Activated CD4-positive, alpha-beta T cell treated with anti-CD3 and anti-CD28 coated beads for 48 hours (primary cell): ENCODE results near the gene GOLPH3L.
"Not testable (repeated sequence)": the region's sequence is repeated elsewhere in the genome, so short reads cannot be mapped to it uniquely, and the experiment has no call there.

ENCODE experiments used
- DNase-seq: peaks from one replicate; pipeline ENCODE4 v3.0.0-alpha.2; 2020

GOLPH3L gene

DNA sequence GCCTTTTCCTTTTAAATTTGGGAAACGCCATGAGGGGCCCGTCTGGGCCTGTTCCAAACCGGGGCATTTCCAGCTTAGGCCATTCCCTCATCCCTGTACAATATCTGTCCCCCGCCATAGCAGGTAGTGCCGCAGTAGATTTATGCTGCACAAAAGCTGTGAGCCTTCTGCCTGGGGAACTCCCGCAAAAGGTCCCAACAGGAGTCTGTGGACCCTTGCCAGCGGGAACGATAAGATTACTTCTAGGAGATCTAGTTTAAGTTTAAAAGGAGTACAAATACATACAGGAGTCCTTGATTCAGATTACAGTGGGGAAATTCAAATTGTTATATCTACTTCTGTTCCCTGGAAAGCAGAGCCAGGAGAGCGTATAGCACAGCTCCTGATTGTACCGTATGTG lies 42.3 kb downstream of the GOLPH3L start:
- DNase-seq, result not testable (repeated sequence)

DNA sequence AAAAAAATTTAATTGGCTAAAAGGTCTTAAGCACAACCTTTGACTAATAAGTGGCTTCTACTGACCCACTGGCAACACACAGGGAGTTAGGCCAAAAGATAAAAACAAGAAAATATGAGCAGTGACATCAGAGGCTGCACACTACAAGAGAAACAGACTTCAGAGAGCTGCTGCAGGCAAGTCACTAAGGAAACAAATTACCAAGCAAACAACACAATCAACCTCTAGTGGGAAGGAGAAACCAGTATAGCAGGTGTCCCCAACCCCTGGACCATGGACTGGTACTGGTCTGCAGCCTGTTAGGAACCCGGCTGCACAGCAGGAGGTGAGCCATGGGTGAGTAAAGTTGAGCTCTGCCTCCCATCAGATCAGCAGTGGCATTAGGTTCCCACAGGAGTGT lies 46.8 kb downstream of the GOLPH3L start:
- DNase-seq, result no peak

DNA sequence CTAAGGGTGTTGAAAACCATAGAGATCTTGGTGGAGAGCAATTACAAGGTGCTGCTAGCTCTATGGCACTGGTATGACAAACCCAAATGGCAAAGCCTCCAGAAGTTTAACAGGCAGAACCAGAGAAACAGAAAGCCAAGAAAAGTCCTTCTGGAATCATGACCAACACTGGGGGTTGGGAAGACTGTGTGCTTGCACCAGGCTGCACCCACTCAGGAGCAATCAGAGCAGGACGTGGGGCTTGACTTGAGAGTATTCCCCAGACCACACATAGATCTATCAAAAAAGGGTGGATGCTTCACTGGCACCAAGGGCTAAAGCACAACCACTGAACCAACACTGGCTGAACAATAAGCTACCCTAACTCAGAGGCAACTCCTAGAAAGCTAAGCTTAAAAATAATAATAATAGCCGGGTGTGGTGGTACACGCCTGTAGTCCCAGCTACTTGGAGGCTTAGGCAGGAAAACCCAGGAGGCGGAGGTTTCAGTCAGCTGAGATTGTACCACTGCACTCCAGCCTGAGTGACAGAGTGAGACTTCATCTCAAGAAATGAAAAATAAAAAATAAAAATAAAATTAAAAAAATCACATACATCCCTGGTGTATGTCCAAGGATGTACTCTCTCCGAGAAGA lies 47.4 kb downstream of the GOLPH3L start:
- DNase-seq, result no peak

DNA sequence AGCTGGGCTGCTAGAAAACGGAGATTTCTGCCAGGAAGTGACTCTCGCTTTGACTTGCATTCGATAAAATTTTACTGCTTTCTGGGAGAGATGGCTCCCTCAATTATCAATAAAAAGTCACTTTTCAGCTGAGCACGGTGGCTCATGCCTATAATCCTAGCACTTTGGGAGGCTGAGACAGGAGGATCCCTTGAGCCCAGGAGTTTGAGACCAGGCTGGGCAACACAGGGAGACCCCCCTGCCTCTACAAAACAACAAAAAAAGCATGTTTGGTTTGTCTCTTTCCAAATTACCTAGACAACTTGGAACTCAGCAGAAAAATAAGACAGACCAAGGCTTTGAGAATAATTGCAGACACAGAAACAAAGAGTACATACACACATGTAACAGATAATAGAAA lies 54.7 kb downstream of the GOLPH3L start:
- no peak for DNase-seq

DNA sequence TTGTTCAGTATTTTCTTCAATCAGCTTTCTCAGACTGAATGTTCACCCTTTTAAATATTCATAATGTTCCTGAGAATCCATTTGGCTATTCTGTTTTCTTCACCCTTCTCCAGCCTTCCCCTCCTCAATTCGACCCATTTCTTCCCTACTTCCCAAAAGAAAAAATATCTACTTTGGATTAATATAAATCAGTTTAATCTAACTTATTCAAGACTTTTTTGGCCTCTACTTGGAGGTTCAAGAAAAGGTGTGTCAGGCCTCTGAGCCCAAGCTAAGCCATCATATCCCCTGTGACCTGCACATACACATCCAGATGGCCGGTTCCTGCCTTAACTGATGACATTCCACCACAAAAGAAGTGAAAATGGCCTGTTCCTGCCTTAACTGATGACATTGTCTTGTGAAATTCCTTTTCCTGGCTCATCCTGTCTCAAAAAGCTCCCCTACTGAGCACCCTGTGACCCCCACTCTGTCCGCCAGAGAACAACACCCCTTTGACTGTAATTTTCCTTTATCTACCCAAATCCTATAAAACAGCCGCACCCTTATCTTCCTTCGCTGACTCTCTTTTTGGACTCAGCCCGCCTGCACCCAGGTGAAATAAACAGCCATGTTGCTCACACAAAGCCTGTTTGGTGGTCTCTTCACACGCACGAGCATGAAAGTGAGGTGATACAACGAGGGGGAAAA lies 55.7 kb downstream of the GOLPH3L start:
- not testable (repeated sequence) for DNase-seq

DNA sequence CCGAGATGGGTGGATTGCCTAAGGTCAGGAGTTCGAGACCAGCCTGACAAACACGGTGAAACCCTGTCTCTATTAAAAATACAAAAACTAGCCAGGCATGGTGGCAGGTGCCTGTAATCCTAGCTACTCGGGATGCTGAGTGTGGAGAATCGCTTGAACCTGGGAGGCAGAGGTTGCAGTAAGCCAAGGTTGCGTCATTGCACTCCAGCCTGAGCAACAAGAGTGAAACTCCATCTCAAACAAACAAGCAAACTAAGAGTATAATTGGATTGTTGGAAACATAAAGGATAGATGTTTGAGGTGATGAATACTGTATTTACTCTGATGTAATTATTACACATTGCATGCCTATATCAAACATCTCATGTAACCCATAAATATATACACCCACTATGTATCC lies 58.5 kb downstream of the GOLPH3L start:
- DNase-seq, result not testable (repeated sequence)

DNA sequence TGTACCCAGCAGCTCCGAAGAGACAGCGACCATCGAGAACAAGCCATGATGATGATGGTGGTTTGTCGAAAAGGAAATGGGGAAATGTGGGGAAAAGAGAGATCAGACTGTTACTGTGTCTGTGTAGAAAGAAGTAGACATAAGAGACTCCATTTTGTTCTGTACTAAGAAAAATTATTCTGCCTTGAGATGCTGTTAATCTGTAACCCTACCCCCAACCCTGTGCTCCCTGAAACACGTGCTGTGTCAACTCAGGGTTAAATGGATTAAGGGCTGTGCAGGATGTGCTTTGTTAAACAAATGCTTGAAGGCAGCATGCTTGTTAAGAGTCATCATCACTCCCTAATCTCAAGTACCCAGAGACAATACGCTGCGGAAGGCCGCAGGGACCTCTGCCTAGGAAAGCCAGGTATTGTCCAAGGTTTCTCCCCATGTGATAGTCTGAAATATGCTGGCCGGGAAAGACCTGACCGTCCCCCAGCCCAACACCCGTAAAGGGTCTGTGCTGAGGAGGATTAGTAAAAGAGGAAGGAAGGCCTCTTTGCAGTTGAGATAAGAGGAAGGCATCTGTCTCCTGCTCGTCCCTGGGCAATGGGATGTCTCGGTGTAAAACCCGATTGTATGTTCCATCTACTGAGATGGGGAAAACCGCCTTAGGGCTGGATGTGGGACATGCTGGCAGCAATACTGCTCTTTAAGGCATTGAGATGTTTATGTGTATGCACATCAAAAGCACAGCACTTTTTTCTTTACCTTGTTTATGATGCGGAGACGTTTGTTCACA lies 61.9 kb downstream of the GOLPH3L start:
- DNase-seq, result not testable (repeated sequence)

DNA sequence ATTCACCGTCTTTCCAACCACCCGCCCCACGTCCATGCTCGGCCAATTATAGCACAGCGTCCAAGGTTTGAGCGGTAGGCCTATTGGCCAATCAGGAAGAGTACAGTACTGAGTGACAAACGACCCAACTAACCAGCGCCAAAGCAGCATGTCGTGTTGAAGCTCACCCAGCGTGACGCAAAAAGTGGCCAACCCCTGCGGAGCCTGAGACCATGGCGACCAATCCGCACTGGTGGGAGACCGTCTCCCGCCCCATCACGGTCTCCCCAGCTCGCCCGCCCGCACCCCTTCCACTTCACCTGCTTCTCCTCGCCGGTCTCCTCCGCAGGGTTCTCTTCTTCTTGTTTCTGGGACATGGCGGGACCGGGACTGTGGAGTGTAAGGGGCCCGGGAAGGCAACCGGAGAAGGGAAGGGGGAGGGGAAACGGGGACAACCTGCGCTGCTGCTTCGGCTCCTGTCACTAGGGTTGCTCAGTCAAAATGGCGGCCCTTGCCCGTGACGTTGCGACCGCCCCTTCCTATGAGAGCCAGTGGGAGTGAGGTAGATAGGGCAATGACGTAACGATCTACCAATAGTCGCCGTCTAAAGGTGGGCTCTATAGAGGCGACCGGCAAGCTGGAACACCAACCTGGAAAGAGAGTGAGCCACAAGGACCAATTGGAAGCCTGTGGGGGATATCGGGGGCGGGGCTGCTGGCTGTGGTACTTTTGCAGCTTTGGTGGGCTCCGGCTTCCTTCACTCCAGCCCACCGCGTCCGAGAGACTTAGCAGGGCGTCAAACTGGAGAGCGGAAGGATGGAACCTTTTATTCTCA lies 67.6 kb downstream of the GOLPH3L start, which contains the start of gene ENSA:
Gene ENSA (minus strand): TSS at position 498 of the 814 bp plus-strand sequence. CDS start 142 bp downstream, at position 356.
- peak; percentile 97 for DNase-seq

DNA sequence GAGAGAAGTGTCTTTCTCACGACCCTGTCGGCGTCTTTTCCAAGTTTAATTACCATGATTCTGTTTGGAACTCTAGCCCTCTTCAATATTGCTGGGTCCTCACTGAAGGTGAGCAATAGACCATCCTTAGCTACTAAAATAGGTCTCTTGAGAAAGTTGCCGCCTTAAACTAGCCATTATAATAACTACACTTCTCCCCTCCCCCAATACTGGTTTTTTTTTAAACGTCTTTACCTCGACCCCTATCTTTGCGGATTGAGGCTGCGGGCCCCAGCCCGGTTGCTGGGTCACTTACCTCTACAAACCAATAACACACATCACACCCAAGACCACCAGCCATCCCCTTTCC lies 68.2 kb downstream of the GOLPH3L start:
- DNase-seq, result no peak

DNA sequence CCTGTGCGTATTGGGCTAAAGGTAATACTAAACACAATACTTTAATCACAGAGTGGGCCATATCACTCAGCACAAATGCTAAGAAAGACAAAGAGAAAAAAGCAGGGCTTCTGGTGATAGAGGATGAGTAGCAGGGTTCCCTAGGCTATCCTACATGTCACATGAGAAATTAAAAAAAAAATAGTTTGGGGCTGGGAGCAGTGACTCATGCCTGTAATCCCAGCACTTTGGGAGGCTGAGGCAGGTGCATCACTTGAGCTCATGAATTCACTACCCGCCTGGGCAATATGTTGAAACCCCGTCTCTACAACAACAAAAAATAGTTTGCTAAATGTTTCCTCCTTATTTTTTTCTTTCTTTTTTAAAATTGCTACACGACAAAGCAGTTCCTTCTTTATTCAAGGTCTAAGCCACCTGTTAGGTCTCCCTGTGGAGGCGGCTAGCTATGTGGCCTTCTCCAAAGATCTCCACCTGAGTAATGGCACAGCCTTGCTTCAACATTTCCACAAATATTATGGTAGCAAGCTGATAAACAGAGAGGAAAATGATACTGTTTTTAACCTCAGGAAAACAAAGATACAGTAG lies 69.0 kb downstream of the GOLPH3L start:
- DNase-seq, result no peak

DNA sequence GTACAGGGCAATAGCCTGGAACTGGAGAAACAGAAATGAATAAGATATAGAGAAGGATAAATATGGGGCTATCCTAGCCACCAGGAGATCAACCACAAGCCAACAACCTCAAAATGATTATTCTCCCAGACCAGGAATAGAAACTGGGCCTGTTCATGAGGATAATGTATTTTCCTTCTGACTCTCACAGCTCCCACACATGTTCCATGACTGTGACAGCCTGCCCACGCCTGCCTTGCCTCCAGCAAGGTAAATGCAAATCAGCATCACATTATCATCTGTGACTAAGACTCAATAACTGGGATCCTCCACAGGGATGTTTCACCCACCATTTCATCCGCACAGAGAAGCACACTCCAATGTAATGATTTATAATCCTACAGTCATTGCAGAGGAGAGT lies 70.8 kb downstream of the GOLPH3L start:
- DNase-seq, result peak; percentile 63

DNA sequence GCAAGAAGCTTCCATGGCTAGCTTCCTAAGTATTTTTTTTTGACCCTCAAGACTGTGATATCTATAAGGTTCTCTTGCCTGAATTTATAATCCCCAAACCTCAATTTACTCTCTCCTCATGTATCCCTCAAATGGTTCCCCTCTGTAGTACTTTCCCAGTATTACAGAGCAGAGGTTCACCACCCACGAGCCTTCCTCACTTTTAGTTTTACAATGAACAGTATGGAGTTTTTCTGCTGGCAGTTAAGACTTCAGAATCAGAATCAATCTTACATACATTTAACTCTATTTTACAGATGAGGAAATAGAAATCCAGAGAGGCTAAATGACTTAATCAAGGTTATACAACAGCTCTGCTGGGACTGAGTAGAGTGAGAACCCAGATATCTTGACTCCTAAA lies 72.4 kb downstream of the GOLPH3L start:
- DNase-seq, result not testable (repeated sequence)

DNA sequence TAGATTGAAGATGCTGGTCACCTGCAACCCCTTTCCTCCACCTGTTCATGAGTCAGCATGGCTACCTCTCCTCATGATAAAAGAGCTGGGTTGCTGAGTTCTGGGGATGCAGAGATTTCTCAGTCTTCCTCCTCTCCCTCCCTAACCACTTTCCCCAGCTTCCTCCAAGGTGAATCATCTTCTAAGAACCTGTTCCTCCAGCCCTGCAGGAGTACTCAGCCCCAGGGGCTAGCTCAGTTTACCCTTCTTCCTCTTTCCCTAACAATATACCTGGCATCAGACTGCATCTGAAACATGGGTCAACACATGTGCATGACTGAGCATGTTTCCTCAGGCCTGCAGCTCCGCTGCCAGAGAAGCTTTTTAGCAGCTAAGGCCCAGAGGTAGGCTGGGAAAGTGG lies 72.8 kb downstream of the GOLPH3L start:
- not testable (repeated sequence) for DNase-seq

DNA sequence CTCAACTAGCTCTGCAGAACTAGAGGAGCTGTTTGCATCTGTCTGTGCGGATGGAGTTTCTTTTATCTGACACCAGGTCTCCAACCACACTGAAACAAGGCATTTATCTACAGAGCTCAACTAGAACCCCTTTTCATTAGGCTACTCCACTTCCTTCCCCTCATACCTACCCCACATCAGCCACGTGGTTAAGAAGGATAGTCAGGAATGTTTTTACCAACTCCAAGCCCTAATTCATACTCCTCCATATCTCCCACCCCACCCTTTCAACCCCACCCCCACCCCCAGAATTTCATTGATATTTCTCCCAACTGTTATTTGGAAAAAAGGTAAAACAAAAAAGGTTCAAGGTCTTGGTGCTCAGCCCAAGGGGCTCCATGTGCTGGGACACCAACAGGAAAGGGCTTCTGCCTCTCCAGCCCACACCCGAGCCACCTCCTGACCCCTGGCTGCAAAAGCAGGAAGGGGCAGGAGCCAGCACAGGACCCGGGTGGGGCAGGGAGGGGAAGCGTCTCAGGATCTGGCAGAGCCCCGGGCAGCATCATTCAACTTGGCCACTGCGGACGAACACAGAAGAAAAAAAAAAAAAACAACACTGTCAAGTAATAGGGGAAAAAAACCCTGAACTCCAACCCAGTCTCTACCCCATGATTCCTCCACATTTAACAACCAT lies 74.5 kb downstream of the GOLPH3L start:
- no peak for DNase-seq

DNA sequence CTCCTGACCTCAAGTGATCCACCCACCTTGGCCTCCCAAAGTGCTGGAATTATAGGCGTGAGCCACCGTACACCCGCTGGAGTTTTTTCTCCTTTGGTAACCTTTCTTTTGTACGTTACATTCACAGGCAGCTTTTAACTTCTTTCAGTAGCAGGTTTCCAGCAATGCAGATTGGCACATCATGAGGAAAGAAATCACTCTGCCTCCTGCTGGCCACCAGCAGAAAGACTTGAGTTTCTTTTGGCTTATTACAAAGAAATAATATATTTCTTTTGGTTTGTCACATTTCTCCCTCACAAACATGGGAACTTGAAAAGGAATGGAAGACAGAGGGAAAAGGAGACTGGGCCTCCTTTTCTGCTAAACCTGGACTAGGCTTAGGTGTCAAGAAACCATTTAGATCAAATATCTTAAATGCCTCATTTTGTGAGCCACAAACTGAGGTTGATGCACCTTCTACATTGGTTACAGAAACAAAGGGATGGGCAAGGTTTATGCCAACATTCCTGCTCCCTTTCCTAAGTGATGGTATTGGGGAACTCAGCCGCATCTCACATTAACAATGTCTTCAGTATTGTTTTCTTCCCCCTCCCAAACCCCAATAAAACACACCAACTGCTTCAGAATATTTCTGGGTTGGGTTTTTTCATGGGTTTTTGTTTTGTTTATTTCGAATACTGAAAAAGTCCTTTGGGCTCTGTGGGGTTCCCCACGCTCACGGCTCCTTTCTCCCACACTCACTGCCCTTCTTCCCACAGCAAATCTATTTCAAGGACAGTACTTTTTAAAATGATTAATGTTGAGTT lies 75.3 kb downstream of the GOLPH3L start:
- peak; percentile 65 for DNase-seq

DNA sequence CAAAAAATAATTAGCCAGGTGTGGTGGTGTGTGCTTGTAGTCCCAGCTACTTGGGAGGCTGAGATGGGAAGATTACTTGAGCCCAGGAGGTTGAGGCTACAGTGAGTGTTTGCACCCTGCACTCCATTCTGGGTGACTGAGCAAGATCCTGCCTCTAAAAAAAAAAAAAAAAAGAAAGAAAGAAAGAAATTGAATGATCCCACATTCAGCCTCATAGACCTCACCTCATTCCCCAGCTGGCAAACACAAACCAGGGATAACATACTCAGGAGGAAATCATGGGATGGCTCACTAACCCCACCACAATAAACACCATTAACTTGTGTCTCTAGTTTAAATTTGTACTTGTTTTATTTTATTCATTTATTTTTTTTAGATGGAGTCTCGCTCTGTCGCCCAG lies 76.0 kb downstream of the GOLPH3L start:
- no peak for DNase-seq

DNA sequence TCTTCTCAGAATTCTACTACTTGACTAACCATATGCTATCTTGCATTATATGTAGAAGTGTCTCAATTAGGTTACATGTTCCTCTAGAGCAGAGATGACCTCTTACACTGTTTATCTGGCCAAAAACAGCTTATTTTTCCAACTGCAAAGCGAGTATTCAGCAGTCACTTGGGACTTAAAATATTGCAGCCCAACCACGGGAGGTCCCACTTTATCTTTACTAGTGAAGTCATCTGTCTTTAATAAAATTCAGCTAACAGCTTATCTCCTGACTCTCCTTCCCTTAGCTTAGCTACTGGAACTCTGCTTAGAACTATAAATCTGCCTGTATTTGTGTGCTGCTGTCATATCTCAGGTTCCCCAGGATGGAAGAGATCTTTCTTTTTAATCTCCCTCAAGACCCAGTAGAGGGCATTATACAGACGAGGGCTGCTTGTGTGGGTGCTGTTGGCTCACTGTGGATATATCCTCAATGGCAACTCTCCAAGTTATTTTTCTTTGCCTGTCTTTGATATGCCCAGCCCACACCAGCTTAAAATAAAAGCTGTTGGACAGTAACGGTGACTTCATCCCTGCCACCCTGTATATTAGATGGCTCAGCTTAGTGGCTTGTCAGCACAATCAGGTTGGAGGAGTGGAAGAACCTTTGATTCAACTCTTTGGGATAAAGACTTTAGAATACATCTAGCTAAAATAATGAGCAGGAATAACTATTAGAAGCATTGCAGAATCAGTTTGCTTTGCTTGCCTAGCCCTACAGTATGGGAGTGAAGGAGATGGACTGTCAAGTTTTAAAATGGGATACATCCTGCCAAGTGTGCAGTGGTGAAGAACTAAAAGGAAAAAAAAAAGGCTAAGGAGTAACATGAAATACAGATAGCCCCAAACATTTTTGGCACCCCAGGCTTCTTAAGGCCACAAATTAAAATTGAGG lies 77.1 kb downstream of the GOLPH3L start:
- no peak for DNase-seq

DNA sequence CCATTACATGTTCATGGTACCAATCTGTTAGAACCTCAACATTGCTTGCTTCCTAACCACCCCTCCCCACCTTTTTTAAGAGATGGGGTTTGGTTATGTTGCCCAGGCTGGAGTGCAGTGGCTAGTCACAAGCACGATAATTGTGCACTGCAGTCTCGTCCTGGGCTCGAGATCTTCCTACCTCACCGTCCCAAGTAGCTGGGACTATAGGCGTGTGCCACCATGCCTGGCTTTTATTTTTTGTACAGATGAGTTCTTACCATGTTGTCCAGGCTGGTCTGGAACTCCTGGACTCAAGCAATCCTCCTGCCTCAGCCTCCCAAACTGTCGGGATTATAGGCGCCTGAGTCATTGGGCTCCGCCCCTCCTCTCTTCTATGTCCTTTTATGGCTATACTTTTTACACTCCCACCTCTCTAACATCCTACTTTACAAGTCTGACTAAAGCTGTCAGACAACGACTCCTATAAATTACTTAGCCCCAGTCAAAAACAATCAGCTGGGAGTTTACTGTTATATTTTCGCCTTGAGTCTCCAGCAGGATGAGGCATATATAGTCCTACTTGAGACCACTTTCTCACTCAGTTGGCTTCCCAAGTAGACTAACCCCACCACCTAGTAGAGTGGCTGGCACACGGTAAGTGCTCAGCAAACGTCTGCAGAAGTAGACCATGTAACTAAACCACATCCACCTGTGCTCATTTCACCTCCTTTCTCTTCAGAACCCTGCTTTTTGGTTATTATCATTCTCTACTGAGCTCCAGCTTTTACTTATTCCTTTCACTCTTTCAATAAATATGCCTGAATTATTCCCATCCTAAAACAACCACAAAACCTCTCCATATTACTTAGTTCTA lies 81.4 kb downstream of the GOLPH3L start:
- peak; percentile 32 for DNase-seq
